Tibial nerve (tissue), 3 donors: ENCODE measurements around the gene HUNK.

Experiments
- CTCF ChIP-seq, 5 experiments: fragments of 200-600 bp in 3 of 5; fragments of 450-650 bp in 2 of 5; sonication (generic) in 3 of 5; IDR thresholded peaks; one replicate each; pipeline ENCODE4 v1.5.1; 2016 to 2019; ENCODE audit warnings: antibody characterized with exemption in 5 of 5, mild to moderate bottlenecking in 3 of 5, moderate library complexity in 2 of 5
- POLR2A ChIP-seq, 2 donors: fragments of 450-650 bp; IDR thresholded peaks; one replicate each; pipeline ENCODE4 v1.6.1; 2017; ENCODE audit warnings: antibody characterized with exemption in 2 of 2, mild to moderate bottlenecking in 2 of 2, moderate library complexity in 2 of 2

DNA sequence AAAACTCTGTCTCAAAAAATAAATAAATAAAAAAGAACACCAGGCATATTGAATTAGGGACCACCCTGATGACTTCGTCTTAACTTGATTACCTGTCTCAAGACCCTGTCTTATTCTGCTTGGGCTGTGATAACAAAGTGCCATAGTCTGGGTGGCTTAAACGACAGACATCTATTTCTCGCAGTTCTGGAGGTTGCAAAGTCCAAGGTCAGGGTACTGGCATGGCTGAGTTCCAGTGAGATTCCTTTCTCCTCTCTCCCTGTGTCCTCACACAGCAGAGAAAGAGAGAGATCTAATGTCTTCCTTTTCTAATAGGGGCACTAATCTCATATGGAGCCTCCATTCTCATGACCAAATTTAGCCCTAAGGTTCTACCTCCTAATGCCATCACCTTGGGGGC lies 145.6 kb downstream of the HUNK start:
- TF ChIP-seq CTCF (IDR thresholded peaks at IDR 0.05) (no peak), POLR2A (IDR thresholded peaks at IDR 0.05) (no peak)
